ENCODE data around the gene SLAMF8. TPM values are rescaled to one million over a fixed set of nuclear protein-coding genes. Genes with fewer than 3 reads are reported as not detected.
A peak's percentile ranks its signal among the peaks of the same experiment; 100 is the strongest.

Gene SLAMF8
- total RNA-seq, 1 donor from 2014 or later, result not detected

- no peak for DNase-seq (ENCODE audit: low spot score in 2 of 2, unreplicated experiment in 2 of 2)
- H3K9me3 Mint-ChIP-seq, result no peaks in the 10 kb centered on the region
- no peaks in the 10 kb centered on the region for H3K27me3 Mint-ChIP-seq (ENCODE audit: low read depth)
- H3K4me3 Mint-ChIP-seq, result no peak overlapping the region
- H3K4me1 Mint-ChIP-seq, result peaks cover 70% of the 10 kb centered on the region
- no peak for TF ChIP-seq CTCF (IDR thresholded peaks at IDR 0.05; ENCODE audit: unreplicated experiment)
- H3K36me3 Mint-ChIP-seq, result peaks cover 9% of the 10 kb centered on the region
- no peak overlapping the region for H3K27ac Mint-ChIP-seq
Observed at GRCh38 chr1:159783724-159784123, 42.9 kb upstream of the SLAMF8 start.

- no peak overlapping the region for H3K4me3 Mint-ChIP-seq
- H3K9me3 Mint-ChIP-seq, result no peaks in the 10 kb centered on the region
- H3K4me1 Mint-ChIP-seq, result peaks cover 75% of the 10 kb centered on the region
- TF ChIP-seq CTCF (IDR thresholded peaks at IDR 0.05; ENCODE audit: unreplicated experiment), result no peak
- H3K36me3 Mint-ChIP-seq, result peaks cover 7% of the 10 kb centered on the region
- peak in 1 of 2 experiments; percentile 55 for DNase-seq (ENCODE audit: low spot score in 2 of 2, unreplicated experiment in 2 of 2)
- H3K27ac Mint-ChIP-seq, result peak overlapping the region; percentile 85
- no peaks in the 10 kb centered on the region for H3K27me3 Mint-ChIP-seq (ENCODE audit: low read depth)
Observed at GRCh38 chr1:159786465-159786864, 40.2 kb upstream of the SLAMF8 start.

GRCh38 chr1:159786966-159787365 is 39.7 kb upstream of the SLAMF8 start:
- H3K4me3 Mint-ChIP-seq, result no peak overlapping the region
- no peaks in the 10 kb centered on the region for H3K9me3 Mint-ChIP-seq
- H3K27me3 Mint-ChIP-seq (ENCODE audit: low read depth), result no peaks in the 10 kb centered on the region
- no peak for DNase-seq (ENCODE audit: low spot score in 2 of 2, unreplicated experiment in 2 of 2)
- peak overlapping the region; percentile 85 for H3K27ac Mint-ChIP-seq
- peaks cover 75% of the 10 kb centered on the region for H3K4me1 Mint-ChIP-seq
- TF ChIP-seq CTCF (IDR thresholded peaks at IDR 0.05; ENCODE audit: unreplicated experiment), result no peak
- peaks cover 7% of the 10 kb centered on the region for H3K36me3 Mint-ChIP-seq

- peaks cover 4% of the 10 kb centered on the region for H3K27me3 Mint-ChIP-seq (ENCODE audit: low read depth)
- H3K4me1 Mint-ChIP-seq, result peaks cover 53% of the 10 kb centered on the region
- H3K36me3 Mint-ChIP-seq, result no peaks in the 10 kb centered on the region
- no peak for DNase-seq (ENCODE audit: low spot score in 2 of 2, unreplicated experiment in 2 of 2)
- no peak overlapping the region for H3K4me3 Mint-ChIP-seq
- no peaks in the 10 kb centered on the region for H3K9me3 Mint-ChIP-seq
- H3K27ac Mint-ChIP-seq, result no peak overlapping the region
- peak; percentile 57 for TF ChIP-seq CTCF (IDR thresholded peaks at IDR 0.05; ENCODE audit: unreplicated experiment)
Observed at GRCh38 chr1:159790237-159790917, 36.3 kb upstream of the SLAMF8 start.

GRCh38 chr1:159791031-159791430 is 35.6 kb upstream of the SLAMF8 start:
- Mint-ChIP-seq H3K9me3 (no peaks in the 10 kb centered on the region), H3K36me3 (no peaks in the 10 kb centered on the region), H3K4me3 (no peak overlapping the region), H3K27ac (no peak overlapping the region), H3K27me3 (ENCODE audit: low read depth) (peaks cover 4% of the 10 kb centered on the region), H3K4me1 (peaks cover 47% of the 10 kb centered on the region)
- no peak for DNase-seq (ENCODE audit: low spot score in 2 of 2, unreplicated experiment in 2 of 2)
- no peak for TF ChIP-seq CTCF (IDR thresholded peaks at IDR 0.05; ENCODE audit: unreplicated experiment)
